ENCODE results near the gene NR2F1. TPM values are rescaled to one million over a fixed set of nuclear protein-coding genes. Genes with fewer than 3 reads are reported as not detected.
"Not testable (repeated sequence)": the region's sequence is repeated elsewhere in the genome, so short reads cannot be mapped to it uniquely, and the experiment has no call there.

Gene NR2F1
- not detected for total RNA-seq

DNA sequence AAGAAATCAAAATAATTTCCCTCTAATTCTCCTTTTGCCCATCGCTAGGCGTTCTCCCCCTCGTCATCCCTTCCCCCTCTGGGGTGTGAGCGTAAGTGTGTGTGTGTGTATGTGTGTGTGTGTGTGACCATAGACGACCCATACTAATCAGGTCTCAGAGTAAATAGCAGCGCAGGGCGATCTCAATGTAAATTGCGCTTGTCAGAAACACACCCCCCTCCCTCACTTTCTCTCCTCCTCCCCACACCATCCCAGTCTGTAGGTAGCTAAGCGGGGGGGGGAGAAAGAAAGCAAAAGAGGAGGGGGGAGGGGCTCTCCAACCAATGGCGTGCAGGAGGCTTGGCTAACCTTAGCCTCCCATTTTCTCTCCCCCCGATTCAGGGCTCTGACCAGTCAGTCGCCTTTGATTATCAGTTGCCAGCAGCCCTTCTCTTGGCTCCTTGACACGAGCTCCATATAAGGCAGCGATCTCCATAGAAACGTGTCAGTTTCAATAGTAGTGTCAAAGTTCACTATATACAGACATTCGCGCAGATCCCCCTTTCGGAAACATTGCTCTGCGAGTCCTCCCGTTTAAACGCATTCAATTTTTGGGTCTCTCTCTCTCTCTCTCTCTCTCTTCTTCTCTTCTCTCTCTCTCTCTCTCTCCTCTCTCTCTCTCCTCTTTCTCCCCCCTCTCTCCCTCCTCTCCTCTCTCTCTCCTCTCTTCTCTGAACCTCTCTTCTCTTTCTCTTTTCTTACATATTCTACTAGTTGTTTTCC, at the start of gene NR2F1:
NR2F1 (plus strand) TSS at position 546 of the 762 bp plus-strand sequence. CDS start 1,802 bp downstream, outside the sequence.
- no peak for DNase-seq

DNA sequence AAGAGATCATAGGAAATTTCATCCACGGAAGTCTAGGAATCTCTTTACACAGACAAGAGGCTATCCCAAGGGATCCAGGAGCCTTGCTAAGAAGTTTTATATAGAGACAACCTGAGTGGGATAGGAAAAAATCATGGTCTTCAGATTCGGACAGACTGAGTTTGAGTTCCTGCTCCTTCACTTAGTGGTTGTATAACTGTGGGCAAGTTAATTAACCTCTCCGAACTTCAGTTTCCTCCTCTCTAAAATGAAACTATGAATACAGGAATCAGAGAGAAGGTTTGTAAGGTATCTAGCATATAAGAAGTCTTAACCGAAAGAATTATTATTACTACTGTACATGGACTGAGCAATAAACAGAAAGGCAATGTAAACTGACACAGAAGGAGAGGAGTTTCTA, 37.1 kb upstream of the NR2F1 start:
- no peak for DNase-seq

DNA sequence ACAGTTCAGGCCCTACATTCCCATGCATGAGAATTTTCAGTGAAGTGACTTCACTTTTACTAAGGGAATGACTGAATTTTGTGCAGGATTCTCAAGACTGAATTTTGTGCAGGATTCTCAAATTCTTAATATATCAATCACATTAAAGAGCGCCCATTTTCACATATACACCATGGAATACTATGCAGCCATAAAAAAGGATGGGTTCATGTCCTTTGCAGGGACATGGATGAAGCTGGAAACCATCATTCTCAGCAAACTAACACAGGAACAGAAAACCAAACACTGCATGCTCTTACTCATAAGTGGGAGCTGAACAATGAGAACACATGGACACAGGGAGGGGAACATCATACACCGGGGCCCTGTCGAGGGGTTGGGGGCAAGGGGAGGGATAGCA, 33.4 kb upstream of the NR2F1 start:
- not testable (repeated sequence) for DNase-seq

- DNase-seq = no peak
Measured at GRCh38 chr5:93557021-93557604, 25.9 kb upstream of the NR2F1 start.

DNA sequence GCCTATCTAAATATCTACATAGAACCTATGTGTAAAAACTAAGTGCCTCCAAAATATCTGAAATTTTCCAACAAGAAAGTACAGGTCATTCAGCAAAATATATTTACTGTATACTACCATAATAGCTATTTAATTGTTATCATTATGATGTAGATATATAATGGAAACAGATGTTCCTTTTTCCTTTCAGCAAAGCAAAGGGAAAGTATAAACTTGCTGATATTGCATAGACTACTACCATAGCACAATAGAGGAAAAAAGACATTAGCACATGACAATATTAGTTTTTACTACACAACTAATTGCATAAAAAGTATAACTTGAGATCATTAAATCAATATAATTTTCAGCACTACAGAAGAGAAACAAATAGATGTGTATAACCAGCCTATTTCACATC, 16.9 kb upstream of the NR2F1 start:
- no peak for DNase-seq

GRCh38 chr5:93567424-93567823, 15.6 kb upstream of the NR2F1 start:
- no peak for DNase-seq

- no peak for DNase-seq
Measured at GRCh38 chr5:93569300-93570160, 13.5 kb upstream of the NR2F1 start.

DNA sequence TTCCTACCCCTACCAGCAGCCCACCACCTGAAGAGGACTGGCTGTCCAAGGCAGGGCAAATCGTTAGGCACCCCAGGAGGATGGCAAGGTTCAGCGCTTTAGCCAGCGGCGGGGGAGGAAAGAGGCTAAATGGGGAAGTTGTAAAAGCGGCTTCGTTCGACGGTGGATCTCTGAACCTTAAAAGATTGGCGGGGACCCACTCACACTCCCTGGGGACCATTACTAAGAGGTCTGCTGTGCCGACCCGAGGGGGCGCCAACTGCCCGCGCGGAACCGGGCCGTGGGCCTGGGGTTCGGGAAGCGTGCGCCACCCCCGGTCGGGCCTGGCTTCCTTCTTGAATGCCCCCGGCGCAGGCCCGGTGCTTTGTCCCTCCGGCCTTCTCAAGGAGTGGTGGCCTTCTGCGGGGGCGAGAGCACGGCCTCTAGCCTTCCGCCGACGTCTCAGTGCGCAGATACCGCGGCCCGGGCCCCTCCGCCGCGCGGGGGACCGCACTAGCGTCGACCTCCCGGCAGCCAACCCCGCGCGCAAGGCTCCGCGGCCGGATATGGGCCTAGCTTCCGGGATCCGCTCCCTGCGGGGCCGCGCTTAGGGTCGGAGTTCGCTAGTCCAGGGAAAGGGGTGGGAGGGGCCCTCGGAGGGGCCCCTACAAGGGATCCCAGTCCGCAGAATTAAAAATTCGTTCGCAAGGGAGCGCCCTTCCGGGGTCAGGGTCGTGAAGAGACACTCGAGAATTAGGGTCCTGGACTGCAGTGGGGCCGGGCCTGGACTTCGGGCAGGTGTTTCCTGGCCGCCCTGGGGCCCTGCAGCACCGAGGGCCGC, 12.5 kb upstream of the NR2F1 start:
- no peak for DNase-seq

DNA sequence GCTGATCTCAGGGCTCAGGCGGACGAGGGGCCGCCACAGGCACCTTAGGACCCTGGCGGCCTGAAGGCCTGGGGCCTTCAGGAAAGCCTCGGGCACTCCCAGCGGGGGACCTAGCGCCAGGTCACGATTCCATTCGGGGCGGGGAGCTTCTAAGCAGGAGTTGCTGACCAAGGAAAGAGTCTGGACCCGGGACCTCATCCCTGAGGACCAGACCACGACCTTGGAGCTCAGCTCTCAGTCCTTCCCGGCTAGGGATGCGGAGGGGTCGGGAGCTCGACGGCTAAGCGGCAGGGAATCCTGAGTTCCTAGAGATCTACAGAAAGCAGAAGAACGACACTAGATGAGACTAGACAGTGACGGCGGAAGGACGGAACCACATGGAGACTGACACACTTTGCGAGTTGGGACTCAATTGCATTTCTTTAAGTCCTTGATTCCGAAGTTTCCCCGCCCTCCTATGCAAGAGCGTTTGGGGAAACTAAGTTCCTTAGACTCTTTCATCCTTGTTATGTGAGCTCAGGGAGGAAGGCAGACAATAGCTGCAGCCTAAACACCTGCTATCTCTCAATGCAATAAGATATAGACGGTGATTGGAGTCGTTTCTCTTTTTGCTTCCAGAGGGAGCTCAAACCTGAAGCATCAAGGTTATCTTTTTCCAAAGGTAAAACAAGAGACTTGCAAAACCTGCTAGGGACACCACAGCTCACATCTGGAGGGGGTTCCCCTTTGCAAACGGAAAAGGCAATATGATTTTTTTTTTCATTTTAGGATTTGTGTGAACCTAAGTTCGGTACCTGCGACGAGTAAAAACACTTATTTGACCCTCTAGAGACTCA, 11.7 kb upstream of the NR2F1 start:
- DNase-seq = no peak

DNA sequence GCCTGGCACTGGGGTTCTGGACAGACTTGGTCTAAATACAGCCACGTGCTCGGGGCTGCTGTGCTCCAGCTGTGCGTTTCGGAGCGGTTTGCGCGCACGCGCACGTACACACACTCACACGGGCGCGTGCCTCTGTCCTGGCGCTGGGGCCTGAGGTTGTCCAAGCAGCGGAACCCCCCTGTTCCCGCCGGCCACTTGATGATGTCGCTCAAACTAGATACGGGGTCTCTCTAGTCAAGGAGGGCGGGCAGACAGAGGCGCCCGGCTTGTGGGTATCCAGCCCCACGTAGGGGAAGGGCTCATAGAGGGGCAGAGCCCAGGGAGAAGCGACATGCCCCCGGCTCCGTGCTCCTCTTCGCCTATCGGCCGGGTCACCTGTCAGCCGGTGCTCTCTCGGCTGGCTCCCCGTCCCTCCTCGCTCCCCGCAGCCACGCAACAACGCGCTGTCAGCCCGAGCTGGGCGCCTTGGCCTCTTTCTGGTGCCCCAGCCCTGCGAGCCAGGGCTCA, 10.9 kb upstream of the NR2F1 start:
- no peak for DNase-seq

DNA sequence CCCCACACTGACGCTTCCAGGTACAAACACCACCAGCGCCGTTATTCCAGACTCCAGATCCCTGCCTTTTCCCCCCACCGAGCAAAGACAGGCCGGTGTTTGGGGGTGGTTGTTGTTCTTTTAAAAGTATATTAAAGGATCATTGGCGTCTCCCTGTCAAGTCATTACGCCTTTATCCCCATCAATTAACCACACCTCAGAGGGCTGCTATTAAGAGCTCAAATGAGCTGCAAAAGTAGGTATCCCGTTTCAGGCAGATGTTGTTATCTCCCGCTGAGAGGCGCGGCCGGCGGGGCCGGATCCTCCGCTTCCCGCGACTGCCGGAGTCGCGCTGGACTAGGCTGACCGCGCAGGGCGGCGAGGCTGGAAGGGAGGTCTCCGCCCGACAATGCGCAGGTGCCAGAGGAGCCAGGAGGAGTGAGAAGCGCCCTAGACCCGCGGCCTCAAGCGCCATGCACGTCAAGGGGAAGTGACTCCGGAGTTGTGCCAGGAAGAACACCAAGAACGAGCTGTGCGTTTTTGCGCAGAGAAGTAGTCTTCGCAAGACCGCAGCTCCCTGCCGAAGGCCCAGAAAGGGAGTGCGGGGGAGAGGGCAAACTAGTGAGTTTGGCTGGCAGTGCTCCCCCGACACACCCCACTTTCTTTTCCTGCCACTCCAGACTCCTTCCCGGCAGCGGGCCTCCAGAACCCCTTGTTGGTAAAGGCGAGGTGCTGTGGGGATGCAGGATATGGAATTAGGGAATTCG, 10.2 kb upstream of the NR2F1 start:
- DNase-seq = no peak

DNA sequence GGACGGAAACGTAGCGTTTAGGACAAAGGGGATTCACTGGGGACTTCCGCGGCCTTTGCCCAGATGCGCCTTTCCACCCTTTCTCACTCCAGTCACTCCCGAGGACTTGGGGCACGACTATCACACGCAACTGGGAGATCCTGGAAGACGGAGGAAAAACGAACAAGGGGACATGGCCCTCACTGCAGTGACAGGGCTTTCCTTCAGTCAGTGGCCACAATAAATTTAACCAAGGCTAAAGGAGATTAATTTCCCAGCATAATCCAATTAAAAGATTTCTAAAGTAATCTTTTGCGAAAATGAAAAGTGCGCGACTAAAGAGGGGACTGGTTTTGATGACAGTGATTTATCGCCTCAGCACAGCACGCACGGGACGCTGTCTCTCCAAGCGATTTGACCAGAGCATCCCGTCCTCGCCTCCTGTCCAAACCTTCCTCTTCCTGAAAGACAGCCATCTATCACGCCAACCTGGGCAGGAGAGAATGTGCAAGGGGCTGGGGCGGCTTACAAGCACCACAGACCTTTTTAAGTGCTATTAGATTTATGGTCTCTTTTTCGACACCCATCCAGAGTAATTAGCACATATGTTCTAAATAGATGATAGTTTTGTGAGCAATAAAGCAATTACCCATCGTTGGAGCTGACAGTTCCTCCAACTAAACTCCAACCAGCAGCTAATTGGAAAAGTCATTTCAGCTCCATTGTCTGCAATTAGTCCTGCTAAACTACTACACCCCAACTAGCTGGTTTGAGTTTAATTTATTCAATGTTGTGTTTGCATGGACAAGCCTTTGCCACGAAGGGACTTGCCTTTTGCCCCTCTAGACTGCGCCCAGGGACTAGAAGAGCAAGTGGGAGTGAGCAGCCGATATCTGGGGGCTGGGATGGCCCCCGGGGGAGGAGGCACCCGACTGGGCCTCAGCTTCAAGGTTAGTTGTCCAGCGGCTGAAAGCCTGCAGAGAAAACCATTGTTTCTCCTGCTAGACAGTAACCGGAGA, 9.4 kb upstream of the NR2F1 start:
- no peak for DNase-seq

DNA sequence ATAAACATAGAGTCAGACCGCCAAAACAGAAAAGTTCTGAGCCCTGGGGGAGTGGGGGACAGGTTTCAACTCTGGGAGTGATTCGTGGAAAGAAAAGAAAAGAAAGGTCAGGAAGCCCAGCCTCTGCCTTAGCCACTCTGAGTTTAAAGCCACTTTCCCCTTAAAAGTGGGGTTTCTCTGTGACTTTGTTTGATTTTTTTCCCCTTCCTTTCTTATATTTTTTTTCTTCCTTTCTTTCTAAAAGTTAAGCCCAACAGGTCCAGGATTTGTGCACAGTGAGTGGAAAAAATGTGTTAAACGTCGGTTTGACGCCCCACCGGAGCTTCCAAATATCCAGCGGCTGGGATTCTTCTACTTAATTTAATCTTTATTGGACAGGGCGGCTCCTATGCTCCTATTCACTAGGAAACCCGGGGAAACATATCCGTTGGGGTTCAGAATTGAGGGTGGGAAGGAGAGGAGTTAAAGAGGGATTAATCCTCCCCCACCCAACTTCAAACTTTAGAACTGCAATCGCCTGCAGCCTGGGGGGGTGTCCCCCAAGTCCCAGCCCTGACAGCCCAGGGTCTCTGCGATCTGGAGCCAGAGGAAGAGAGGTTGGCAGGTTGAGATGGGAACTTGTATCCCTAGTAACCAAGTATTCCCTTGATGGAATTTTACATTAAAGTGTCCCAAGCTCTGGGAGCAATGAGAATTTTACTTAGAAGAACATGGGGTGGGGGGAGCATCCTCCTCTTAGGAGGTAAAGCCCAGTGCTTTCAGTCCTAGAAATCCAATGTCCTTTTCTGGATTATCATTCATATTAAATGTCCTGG, 8.3 kb upstream of the NR2F1 start:
- no peak for DNase-seq

GRCh38 chr5:93575461-93576414, 7.3 kb upstream of the NR2F1 start:
- no peak for DNase-seq

- no peak for DNase-seq
Measured at GRCh38 chr5:93576994-93577853, 5.8 kb upstream of the NR2F1 start.
